Astrocyte (in vitro differentiated cells and primary cell): ENCODE measurements around the gene ADORA1. TPM values are rescaled to one million over a fixed set of nuclear protein-coding genes. Genes with fewer than 3 reads are reported as not detected.

Experiments used
- DNase-seq: peaks from one replicate; pipeline ENCODE4 v3.0.0-alpha.2; 2010; ENCODE audit warnings: low read depth
- FAIRE-seq: peaks from 2 replicates; lab custom pipeline; 2011; peaks lifted over from hg19 to GRCh38; lab: Jason Lieb, UNC
- H2AFZ ChIP-seq: 2 replicates; pipeline ENCODE4 v1.6.0; 2012; ENCODE audit warnings: low read depth, low read length, inconsistent platforms
- H3K27ac ChIP-seq: 2 replicates; pipeline ENCODE4 v1.5.1; 2011; ENCODE audit warnings: low read depth, low read length, inconsistent platforms
- H3K27me3 ChIP-seq: 2 replicates; pipeline ENCODE4 v1.6.0; 2011; ENCODE audit warnings: low read length, inconsistent platforms; ENCODE audit not compliant: insufficient read depth
- H3K36me3 ChIP-seq: 2 replicates; pipeline ENCODE4 v1.5.1; 2011; ENCODE audit warnings: low read length, inconsistent platforms; ENCODE audit not compliant: insufficient read depth
- H3K4me1 ChIP-seq: 2 replicates; pipeline ENCODE4 v1.5.1; 2011; ENCODE audit warnings: low read length, inconsistent platforms; ENCODE audit not compliant: insufficient read depth
- H3K4me2 ChIP-seq: 2 replicates; pipeline ENCODE4 v1.6.0; 2012; ENCODE audit warnings: low read length, inconsistent platforms
- H3K4me3 ChIP-seq: 2 replicates; pipeline ENCODE4 v1.5.1; 2011; ENCODE audit warnings: low read depth, mild to moderate bottlenecking, low read length, inconsistent platforms; ENCODE audit not compliant: insufficient read depth
- H3K79me2 ChIP-seq: 2 replicates; pipeline ENCODE4 v1.6.0; 2012; ENCODE audit warnings: mild to moderate bottlenecking, low read length, inconsistent platforms; ENCODE audit not compliant: insufficient read depth
- H3K9ac ChIP-seq: 2 replicates; pipeline ENCODE4 v1.6.0; 2012; ENCODE audit warnings: mild to moderate bottlenecking, low read length, inconsistent platforms
- H3K9me3 ChIP-seq: 2 replicates; pipeline ENCODE4 v1.5.1; 2012; ENCODE audit warnings: low read depth, mild to moderate bottlenecking, low read length, inconsistent platforms; ENCODE audit not compliant: insufficient read depth
- H4K20me1 ChIP-seq: 2 replicates; pipeline ENCODE4 v1.6.0; 2012; ENCODE audit warnings: low read length, inconsistent platforms; ENCODE audit not compliant: insufficient read depth
- H3K27ac Mint-ChIP-seq: one replicate; pipeline ENCODE4 v1.8.0; 2021; ENCODE audit warnings: mild to moderate bottlenecking, mixed read lengths; ENCODE audit not compliant: unreplicated experiment
- H3K27me3 Mint-ChIP-seq: one replicate; pipeline ENCODE4 v1.8.0; 2021; ENCODE audit warnings: low read depth, mixed read lengths; ENCODE audit not compliant: unreplicated experiment
- H3K36me3 Mint-ChIP-seq: one replicate; pipeline ENCODE4 v1.8.0; 2021; ENCODE audit warnings: low read depth, mixed read lengths; ENCODE audit not compliant: unreplicated experiment
- H3K4me1 Mint-ChIP-seq: one replicate; pipeline ENCODE4 v1.8.0; 2021; ENCODE audit warnings: low read depth, mixed read lengths; ENCODE audit not compliant: unreplicated experiment
- H3K4me3 Mint-ChIP-seq: one replicate; pipeline ENCODE4 v1.8.0; 2021; ENCODE audit warnings: mild to moderate bottlenecking, moderate library complexity, mixed read lengths; ENCODE audit not compliant: unreplicated experiment
- H3K9me3 Mint-ChIP-seq: one replicate; pipeline ENCODE4 v1.8.0; 2021; ENCODE audit warnings: mild to moderate bottlenecking, mixed read lengths; ENCODE audit not compliant: unreplicated experiment
- EZH2 ChIP-seq: IDR thresholded peaks from 2 replicates; pipeline ENCODE4 v1.6.1; 2012; ENCODE audit warnings: mild to moderate bottlenecking, low read length, inconsistent platforms; ENCODE audit not compliant: insufficient read depth
- total RNA-seq: library from RNA; stranded (reverse); gene quantifications from 2 replicates; pipeline ENCODE4 v1.2.1, GENCODE V29; 2021
- TF ChIP-seq, protein P1 (sequence below): IDR thresholded peaks from 2 replicates; pipeline ENCODE4 v1.5.1; 2011; ENCODE audit warnings: low read depth, mild to moderate bottlenecking, inconsistent platforms, low read length, moderate library complexity; ENCODE audit not compliant: insufficient read depth

ADORA1 gene
- total RNA-seq, 1 donor from 2014 or later: 5.7 TPM

DNA sequence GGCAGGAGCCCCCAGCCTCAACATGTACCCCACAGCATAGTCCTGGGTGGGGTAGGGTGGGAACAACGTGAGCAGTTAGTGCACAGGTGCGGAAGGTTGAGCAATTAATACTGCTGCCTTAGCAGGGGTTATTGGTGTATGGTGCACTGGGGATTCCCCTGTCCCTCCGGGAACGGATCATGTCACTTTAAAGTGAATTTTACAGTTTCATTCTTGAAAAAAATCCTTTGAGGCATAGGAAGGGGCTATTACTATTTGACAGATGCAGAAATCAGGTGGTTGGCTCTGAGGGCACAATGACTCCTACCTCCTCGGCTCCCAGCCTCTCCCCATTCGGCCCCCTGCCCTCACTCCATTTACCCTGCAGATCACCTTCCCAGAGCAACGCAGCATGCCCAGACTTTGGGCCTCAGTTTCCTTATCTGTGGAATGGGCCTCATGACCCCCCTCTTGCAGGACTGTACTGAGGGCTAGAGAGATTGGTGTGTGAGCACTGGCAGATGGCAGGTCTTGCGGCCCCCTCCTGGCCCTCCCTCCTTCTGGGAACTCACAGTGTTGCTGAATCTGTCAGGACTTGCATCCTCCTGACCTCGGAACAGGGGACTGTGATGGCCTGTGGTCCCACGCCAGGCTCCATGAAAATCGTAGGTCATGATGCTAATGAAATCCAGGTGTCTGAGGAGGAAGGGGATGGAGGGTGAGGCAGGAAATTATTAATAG lies 53.2 kb downstream of the ADORA1 start:
- no peaks in the 10 kb centered on the region for H3K9me3 ChIP-seq
- no peak overlapping the region for H3K27ac Mint-ChIP-seq
- no peaks in the 10 kb centered on the region for H4K20me1 ChIP-seq
- no peak for TF ChIP-seq EZH2
- H3K4me1 ChIP-seq: peaks cover 14% of the 10 kb centered on the region
- DNase-seq (no peak), FAIRE-seq (no peak)
- no peaks in the 10 kb centered on the region for H3K9me3 Mint-ChIP-seq
- no peak overlapping the region for H3K27ac ChIP-seq
- H3K27me3 ChIP-seq: no peaks in the 10 kb centered on the region
- peaks cover 20% of the 10 kb centered on the region for H3K4me1 Mint-ChIP-seq
- no peak overlapping the region for H3K4me2 ChIP-seq
- no peak overlapping the region for H3K9ac ChIP-seq
- H3K79me2 ChIP-seq: no peaks in the 10 kb centered on the region
- H3K36me3 ChIP-seq: no peaks in the 10 kb centered on the region
- H2AFZ ChIP-seq: no peak overlapping the region
- peaks cover 26% of the 10 kb centered on the region for H3K27me3 Mint-ChIP-seq
- no peak overlapping the region for H3K4me3 ChIP-seq
- no peaks in the 10 kb centered on the region for H3K36me3 Mint-ChIP-seq
- no peak overlapping the region for H3K4me3 Mint-ChIP-seq

- no peak for DNase-seq
Observed at GRCh38 chr1:203181586-203182386, 54.3 kb downstream of the ADORA1 start.

GRCh38 chr1:203182387-203182953 lies 54.9 kb downstream of the ADORA1 start:
- H3K36me3 ChIP-seq: no peaks in the 10 kb centered on the region
- peaks cover 17% of the 10 kb centered on the region for H3K4me1 Mint-ChIP-seq

More at GRCh38 chr1:203181586-203182386, 54.3 kb downstream of the ADORA1 start:
- H3K4me1 ChIP-seq: peaks cover 14% of the 10 kb centered on the region
- H3K79me2 ChIP-seq: no peaks in the 10 kb centered on the region
- H3K27me3 ChIP-seq: no peaks in the 10 kb centered on the region
- H3K27ac ChIP-seq: no peak overlapping the region
- H3K4me3 ChIP-seq: no peak overlapping the region
- no peaks in the 10 kb centered on the region for H3K9me3 ChIP-seq
- H3K4me2 ChIP-seq: no peak overlapping the region
- H3K9ac ChIP-seq: no peak overlapping the region
- peaks cover 21% of the 10 kb centered on the region for H3K4me1 Mint-ChIP-seq
- no peaks in the 10 kb centered on the region for H4K20me1 ChIP-seq
- no peak overlapping the region for H3K27ac Mint-ChIP-seq
- no peaks in the 10 kb centered on the region for H3K36me3 ChIP-seq
- TF ChIP-seq, protein P1, sequence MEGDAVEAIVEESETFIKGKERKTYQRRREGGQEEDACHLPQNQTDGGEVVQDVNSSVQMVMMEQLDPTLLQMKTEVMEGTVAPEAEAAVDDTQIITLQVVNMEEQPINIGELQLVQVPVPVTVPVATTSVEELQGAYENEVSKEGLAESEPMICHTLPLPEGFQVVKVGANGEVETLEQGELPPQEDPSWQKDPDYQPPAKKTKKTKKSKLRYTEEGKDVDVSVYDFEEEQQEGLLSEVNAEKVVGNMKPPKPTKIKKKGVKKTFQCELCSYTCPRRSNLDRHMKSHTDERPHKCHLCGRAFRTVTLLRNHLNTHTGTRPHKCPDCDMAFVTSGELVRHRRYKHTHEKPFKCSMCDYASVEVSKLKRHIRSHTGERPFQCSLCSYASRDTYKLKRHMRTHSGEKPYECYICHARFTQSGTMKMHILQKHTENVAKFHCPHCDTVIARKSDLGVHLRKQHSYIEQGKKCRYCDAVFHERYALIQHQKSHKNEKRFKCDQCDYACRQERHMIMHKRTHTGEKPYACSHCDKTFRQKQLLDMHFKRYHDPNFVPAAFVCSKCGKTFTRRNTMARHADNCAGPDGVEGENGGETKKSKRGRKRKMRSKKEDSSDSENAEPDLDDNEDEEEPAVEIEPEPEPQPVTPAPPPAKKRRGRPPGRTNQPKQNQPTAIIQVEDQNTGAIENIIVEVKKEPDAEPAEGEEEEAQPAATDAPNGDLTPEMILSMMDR: no peak
- no peak for TF ChIP-seq EZH2
- H2AFZ ChIP-seq: no peak overlapping the region
- no peak for FAIRE-seq
- no peaks in the 10 kb centered on the region for H3K9me3 Mint-ChIP-seq
- peaks cover 28% of the 10 kb centered on the region for H3K27me3 Mint-ChIP-seq
- H3K36me3 Mint-ChIP-seq: no peaks in the 10 kb centered on the region
- no peak overlapping the region for H3K4me3 Mint-ChIP-seq

More at GRCh38 chr1:203182387-203182953, 54.9 kb downstream of the ADORA1 start:
- Mint-ChIP-seq H3K27ac (no peak overlapping the region), H3K36me3 (no peaks in the 10 kb centered on the region), H3K4me3 (no peak overlapping the region), H3K27me3 (peaks cover 28% of the 10 kb centered on the region), H3K9me3 (no peaks in the 10 kb centered on the region)
- peaks cover 8% of the 10 kb centered on the region for H3K4me1 ChIP-seq
- H3K79me2 ChIP-seq: no peaks in the 10 kb centered on the region
- H3K4me2 ChIP-seq: no peak overlapping the region
- TF ChIP-seq, protein P1: no peak
- no peak for TF ChIP-seq EZH2
- no peak overlapping the region for H2AFZ ChIP-seq
- no peaks in the 10 kb centered on the region for H4K20me1 ChIP-seq
- FAIRE-seq: no peak
- no peaks in the 10 kb centered on the region for H3K9me3 ChIP-seq
- no peak overlapping the region for H3K27ac ChIP-seq
- H3K9ac ChIP-seq: no peak overlapping the region
- H3K27me3 ChIP-seq: no peaks in the 10 kb centered on the region
- no peak overlapping the region for H3K4me3 ChIP-seq
- DNase-seq: no peak
